OCI-LY1 (cell line): Measurements from ENCODE around the gene EPS8L3.

Source experiments
- EZH2 ChIP-seq: fragments of 200-600 bp; sonication (generic), shearing (Covaris generic); IDR thresholded peaks from 2 replicates; pipeline ENCODE4 v1.8.0; 2017; ENCODE audit warnings: borderline replicate concordance, mixed run types, mild to moderate bottlenecking, antibody characterized with exemption, low read length, moderate library complexity, mixed read lengths
- TF ChIP-seq, protein P1 (sequence below): fragments of 200-600 bp; sonication (generic), shearing (Covaris generic); IDR thresholded peaks from 2 replicates; pipeline ENCODE4 v1.5.1; 2017; ENCODE audit warnings: mild to moderate bottlenecking, antibody characterized with exemption, low read length, moderate library complexity, mixed read lengths

DNA sequence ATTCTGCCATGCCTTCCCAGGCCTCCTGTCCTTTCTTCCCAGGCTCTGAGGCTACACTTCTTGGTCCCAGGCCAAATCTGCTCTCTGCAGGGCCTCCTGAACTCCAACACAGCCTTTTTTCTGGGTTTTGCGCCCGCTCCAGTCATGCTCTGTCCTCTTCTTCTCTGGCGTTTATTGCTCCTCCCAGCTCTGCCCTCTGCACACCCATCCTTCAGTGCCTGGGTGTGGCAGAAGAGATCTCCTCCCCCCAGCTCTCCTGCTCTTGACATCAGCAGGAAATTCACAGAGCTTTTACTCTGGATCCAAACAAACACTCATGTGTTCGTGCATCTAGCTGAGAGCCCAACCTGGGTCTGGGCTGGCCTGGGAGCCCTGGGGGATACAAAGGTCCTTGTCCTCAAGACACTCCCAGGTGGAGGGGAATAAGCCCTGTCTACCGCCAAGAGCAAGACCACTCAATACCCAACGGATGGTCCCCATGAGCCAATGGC is 22.9 kb upstream of the EPS8L3 start:
- TF ChIP-seq, protein P1, sequence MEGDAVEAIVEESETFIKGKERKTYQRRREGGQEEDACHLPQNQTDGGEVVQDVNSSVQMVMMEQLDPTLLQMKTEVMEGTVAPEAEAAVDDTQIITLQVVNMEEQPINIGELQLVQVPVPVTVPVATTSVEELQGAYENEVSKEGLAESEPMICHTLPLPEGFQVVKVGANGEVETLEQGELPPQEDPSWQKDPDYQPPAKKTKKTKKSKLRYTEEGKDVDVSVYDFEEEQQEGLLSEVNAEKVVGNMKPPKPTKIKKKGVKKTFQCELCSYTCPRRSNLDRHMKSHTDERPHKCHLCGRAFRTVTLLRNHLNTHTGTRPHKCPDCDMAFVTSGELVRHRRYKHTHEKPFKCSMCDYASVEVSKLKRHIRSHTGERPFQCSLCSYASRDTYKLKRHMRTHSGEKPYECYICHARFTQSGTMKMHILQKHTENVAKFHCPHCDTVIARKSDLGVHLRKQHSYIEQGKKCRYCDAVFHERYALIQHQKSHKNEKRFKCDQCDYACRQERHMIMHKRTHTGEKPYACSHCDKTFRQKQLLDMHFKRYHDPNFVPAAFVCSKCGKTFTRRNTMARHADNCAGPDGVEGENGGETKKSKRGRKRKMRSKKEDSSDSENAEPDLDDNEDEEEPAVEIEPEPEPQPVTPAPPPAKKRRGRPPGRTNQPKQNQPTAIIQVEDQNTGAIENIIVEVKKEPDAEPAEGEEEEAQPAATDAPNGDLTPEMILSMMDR: no peak
- no peak for TF ChIP-seq EZH2
